Ectodermal cell (in vitro differentiated cells): ENCODE results near the gene LENG8.
A peak's percentile ranks its signal among the peaks of the same experiment; 100 is the strongest.
"Not testable (repeated sequence)": the region's sequence is repeated elsewhere in the genome, so short reads cannot be mapped to it uniquely, and the experiment has no call there.

ENCODE experiments used
- H3K27ac ChIP-seq: 2 replicates; pipeline ENCODE4 v1.7.0; 2013; ENCODE audit warnings: mild to moderate bottlenecking, low read depth, low read length; ENCODE audit not compliant: insufficient read depth, poor library complexity, severe bottlenecking
- H3K27me3 ChIP-seq: 2 replicates; pipeline ENCODE4 v1.7.0; 2013; ENCODE audit warnings: mild to moderate bottlenecking, low read length; ENCODE audit not compliant: insufficient read depth, control insufficient read depth, poor library complexity, severe bottlenecking
- H3K36me3 ChIP-seq: one replicate; pipeline ENCODE4 v1.7.0; 2013; ENCODE audit warnings: low read length; ENCODE audit not compliant: control insufficient read depth, insufficient read depth
- H3K4me1 ChIP-seq: one replicate; pipeline ENCODE4 v1.7.0; 2013; ENCODE audit warnings: low read length; ENCODE audit not compliant: control insufficient read depth, insufficient read depth
- H3K4me3 ChIP-seq: 2 replicates; pipeline ENCODE4 v1.7.0; 2013; ENCODE audit warnings: low read depth, low read length, control low read depth; ENCODE audit not compliant: insufficient read depth
- H3K9me3 ChIP-seq: 2 replicates; pipeline ENCODE4 v1.7.0; 2013; ENCODE audit warnings: mild to moderate bottlenecking, low read length, moderate library complexity; ENCODE audit not compliant: control insufficient read depth
- WGBS, 2 experiments: methylation state at CpG; one replicate each; pipeline ENCODE4 v1.1.7; 2013; ENCODE audit warnings: missing lambda C conversion rate in 2 of 2; 5-methylcytosine and 5-hydroxymethylcytosine counted together

The LENG8 gene

DNA sequence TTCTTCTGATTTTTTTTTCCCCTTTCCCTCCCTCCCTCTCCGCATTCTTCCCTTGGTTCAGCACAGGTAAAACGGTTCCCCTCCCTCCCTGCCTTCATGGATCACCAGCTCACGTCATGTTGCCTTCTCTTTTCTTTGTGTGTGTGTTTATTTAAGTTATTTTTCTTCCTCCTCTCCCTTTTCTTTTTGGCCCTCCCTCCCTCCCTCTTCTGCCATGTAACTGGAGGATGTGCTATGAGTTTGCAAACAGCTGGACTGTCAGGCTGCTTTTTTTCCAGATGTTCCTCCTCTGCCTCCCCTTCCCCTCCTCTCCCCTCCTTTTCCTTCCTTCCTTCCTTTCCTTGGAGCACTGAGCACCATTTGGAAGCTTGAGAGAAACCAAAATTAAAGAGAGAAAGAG lies 12.6 kb downstream of the LENG8 start:
- Histone ChIP-seq H3K27ac (no peak overlapping the region), H3K4me3 (no peak overlapping the region), H3K9me3 (no peaks in the 10 kb centered on the region), H3K4me1 (no peaks in the 10 kb centered on the region), H3K27me3 (peaks cover 18% of the 10 kb centered on the region), H3K36me3 (peaks cover 48% of the 10 kb centered on the region)
- WGBS, 2 experiments, result 70 to 81% methylated on average over 2 of the region's 3 CpGs

DNA sequence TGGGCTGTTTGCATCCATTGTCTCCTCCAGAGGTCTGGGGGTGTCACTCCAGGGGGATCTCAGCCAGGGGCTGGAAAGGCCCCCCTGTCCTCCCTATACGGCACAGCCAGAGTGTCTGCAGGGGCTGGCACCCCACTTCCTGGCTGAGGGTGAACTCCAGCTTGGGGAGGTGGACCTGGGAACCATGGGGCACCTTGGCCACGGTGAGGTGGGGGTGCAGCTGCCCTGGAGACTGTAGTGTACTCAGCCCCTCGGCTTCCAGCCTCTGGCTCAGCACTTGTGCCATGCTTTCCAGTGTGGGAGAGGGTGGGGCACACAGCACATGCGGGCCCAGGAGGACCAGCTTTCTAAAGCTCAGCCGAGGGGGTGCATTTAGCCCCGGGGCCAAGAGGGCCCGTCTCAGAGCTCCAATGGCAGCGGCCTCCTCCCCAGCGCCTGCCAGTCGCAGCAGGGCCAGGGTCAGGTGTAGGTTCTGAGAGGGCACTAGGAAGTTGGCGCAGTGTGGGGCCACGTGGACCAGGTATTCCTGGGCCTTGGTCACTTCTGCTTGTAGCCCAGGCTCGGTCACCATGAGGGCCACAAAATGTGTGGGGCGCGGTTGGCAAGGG lies 13.2 kb downstream of the LENG8 start:
- WGBS, 2 experiments, result 92 to 94% methylated on average over 15 of the region's 15 CpGs
- Histone ChIP-seq H3K36me3 (peaks cover 42% of the 10 kb centered on the region), H3K4me3 (peak overlapping the region; percentile 51), H3K4me1 (no peaks in the 10 kb centered on the region), H3K27me3 (peaks cover 18% of the 10 kb centered on the region), H3K27ac (no peak overlapping the region), H3K9me3 (no peaks in the 10 kb centered on the region)

DNA sequence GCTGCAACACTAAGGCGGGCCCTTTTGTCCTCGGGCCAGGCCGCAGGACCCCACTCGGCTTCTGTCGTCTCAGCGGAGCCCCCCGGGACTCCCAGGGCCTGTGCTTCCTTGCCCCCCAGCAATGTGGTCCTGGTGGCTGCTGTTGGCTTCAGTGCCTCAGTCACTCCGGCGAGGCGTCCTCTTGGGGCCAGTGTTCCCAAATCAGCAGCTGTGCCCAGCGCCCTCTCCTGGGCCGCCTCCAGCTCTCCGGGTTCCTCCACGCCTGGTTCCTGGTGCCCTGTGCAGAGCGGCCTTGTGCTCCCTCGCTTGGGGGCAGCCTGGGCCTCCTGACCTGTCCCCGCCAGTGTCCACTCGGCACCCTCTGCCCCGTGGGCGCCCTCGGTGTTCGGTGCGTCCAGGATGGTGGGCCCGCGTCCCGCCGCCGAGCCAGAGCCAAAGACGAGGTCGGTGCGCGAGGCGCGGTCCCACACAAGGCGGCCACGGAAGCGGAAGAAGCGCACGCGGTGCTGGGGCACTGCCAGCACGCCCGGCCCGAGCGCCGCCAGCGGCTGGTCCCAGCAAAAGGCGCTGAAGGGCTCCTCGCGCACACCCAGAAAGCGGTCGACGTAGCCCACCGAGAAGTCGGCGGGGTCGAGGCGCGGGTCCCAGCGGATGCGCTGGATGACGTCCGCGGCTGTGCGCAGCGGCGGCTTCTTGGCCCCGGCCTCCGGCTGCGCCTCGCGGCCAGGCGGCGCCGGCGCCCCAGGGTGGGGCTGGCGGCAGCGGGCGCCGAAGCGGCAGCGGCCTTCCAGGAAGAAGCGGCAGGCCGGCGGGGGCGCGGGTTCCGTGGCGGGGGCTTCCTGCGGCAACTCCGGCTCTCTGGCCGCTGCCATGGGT lies 13.9 kb downstream of the LENG8 start:
- WGBS, 2 experiments, result 10% methylated on average over 91 of the region's 91 CpGs
- Histone ChIP-seq H3K4me3 (peak overlapping the region; percentile 51), H3K27ac (peak overlapping the region; percentile 55)

DNA sequence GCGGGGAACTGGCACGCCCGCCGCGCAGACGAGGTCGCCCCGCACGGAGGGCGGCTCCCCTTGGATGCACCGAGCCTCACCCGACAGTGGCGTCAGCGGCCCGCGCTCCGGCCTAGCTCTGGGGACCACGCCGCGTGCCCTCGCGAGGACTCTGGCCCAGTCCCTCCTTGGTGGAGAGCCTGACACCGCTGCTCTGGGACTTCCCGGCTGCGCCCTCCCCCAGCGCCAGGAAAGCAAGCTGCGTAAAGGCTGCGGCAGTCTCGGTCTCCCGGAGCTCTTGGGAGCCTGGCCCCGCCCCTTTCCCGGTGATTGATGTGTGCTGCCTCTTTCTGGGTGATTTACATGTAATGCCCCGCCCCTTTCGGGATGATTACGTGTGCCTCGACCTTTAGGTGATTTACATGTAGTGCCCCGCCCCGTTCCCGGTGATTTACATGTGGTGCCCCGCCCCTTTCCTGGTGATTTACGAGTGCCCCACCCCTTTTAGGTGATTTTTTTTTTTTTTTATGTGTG lies 14.6 kb downstream of the LENG8 start, which contains the start of gene LENG9:
Gene LENG9, minus strand, starts transcription at position 248 of the 513 bp plus-strand sequence. CDS start 252 bp downstream, outside the sequence.
- Histone ChIP-seq H3K27me3 (peaks cover 18% of the 10 kb centered on the region), H3K9me3 (no peaks in the 10 kb centered on the region), H3K4me3 (peak within 1 kb of the TSS; percentile 51), H3K36me3 (peaks cover 29% of the 10 kb centered on the region), H3K4me1 (no peaks in the 10 kb centered on the region), H3K27ac (peak within 1 kb of the TSS; percentile 91)
- 0 to 1% methylated on average over 41 of the region's 41 CpGs for WGBS, 2 experiments

More for the DNA sequence above, 13.9 kb downstream of the LENG8 start:
- H3K9me3 ChIP-seq, result no peaks in the 10 kb centered on the region
- H3K27me3 ChIP-seq, result peaks cover 18% of the 10 kb centered on the region
- H3K36me3 ChIP-seq, result peaks cover 35% of the 10 kb centered on the region
- H3K4me1 ChIP-seq, result no peaks in the 10 kb centered on the region

DNA sequence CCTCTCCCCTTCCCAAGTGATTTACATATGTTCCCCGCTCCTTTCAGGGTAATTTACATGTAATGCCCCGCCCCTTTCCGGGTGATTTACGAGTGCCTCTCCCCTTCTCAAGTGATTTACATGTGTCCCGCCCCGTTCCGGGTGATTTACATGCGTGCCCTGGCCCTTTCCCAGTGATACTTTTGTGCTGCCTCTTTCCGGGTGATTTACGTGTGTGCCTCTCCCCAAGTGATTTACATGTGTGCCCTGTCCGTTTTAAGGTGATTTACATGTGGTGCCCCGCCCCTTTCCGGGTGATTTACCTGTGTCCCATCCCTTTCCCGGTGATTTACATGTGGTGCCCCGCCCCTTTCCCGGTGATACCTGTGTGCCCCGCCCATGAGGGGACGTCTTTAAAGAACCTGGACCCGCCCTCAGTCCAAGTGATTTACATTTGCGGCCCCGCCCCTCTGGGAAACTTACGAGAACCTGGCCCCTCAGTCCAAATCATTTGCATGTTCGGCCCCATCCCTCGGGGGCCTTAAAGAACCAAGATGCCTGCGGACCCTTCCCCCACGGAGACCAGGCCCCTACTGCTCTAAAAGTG lies 15.1 kb downstream of the LENG8 start:
- 0% methylated on average over 26 of the region's 26 CpGs for WGBS, 2 experiments
- Histone ChIP-seq H3K27me3 (peaks cover 18% of the 10 kb centered on the region), H3K36me3 (peaks cover 23% of the 10 kb centered on the region), H3K9me3 (no peaks in the 10 kb centered on the region), H3K4me1 (no peaks in the 10 kb centered on the region), H3K4me3 (peak overlapping the region; percentile 51), H3K27ac (peak overlapping the region; percentile 91)

DNA sequence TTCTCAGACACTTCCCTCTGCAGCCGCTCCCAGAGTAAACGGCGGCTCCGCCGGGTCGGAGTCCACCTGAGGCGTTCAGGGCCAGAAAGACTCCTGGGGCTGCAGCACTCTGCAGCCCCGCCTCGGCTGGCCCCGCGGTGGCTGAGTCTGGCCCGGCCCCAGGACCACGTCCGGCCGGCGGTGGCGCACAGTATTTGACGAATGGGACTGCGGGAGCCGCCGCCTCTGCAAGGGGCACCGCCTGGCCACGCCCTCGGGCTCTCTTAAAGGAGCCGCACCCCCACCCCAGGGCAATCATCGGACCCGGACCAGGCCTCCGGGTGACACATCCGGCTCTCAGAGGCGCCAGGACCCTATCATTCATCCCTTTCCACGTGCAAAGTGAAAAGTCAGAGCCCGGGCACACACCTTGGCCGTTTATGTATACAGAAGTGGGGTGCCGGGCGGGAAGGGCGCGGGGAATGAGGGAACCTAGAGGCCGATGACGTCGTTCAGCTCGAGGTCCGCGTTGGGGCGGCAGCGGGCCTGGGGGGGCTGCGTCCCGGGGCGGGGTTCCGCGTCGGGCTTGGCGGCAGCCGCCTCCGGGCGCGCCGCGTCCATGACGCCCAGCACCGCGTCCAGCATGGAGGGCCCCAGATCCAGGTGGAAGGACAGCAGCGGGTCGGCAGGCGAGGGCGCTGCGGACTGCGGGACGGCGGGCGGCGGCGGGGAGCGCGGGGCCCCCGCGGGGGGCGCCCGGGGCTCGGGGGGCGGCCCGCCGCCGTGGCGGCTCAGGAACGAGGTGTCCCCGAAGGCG lies 15.8 kb downstream of the LENG8 start:
- Histone ChIP-seq H3K9me3 (no peaks in the 10 kb centered on the region), H3K4me3 (peak overlapping the region; percentile 51), H3K27me3 (peaks cover 25% of the 10 kb centered on the region), H3K4me1 (no peaks in the 10 kb centered on the region), H3K36me3 (peaks cover 18% of the 10 kb centered on the region), H3K27ac (peak overlapping the region; percentile 91)
- WGBS, 2 experiments, result 7 to 8% methylated on average over 87 of the region's 87 CpGs

DNA sequence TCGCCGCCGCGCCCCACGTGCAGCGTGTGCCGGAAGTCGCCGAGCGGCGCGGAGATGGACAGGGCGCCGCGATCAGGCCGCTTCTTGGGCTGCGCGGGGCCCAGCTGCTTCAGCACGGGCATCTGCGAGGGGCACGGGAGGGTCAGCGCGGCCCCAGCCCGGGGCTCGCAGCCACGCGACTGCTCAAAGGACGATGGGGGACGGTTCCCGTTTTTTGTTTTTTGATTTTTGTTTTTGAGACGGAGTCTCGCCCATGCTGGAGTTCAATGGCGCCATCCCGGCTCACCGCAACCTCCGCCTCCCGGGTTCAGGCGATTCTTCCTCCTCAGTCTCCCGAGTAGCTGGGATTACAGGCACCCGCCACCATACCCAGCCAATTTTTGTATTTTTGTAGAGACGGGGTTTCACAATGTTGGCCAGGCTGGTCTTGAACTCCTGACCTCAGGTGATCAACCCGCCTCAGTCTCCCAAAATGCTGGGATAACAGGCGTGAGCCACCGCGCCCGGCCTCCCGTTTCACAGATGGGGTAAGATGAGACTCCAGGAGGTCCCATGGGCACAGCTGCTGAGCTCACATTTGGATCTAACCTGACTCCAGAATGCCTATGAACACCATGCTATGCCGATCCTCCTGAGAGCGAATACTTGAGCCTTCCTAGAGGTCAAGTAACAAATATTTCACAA lies 16.6 kb downstream of the LENG8 start:
- H3K9me3 ChIP-seq, result no peaks in the 10 kb centered on the region
- H3K4me3 ChIP-seq, result no peak overlapping the region
- peaks cover 13% of the 10 kb centered on the region for H3K36me3 ChIP-seq
- H3K4me1 ChIP-seq, result no peaks in the 10 kb centered on the region
- H3K27me3 ChIP-seq, result peaks cover 32% of the 10 kb centered on the region
- WGBS, 2 experiments, result 84 to 87% methylated on average over 49 of the region's 49 CpGs
- H3K27ac ChIP-seq, result no peak overlapping the region

DNA sequence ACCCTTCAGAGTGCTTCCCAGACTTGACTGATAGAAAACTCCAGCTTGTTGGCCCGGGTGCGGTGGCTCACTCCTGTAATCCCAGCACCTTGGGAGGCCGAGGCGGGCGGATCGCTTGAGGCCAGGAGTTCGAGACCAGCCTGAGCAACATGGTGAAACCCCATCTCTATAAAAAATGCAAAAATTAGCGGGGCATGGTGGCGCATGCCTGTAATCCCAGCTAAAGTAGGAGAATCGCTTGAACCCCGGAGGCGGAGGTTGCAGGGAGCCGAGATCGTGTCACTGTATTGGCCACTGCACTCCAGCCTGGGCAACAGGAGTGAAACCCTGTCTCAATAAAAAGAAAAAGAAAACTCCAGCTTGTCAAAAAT lies 17.1 kb downstream of the LENG8 start:
- H3K27me3 ChIP-seq, result peaks cover 38% of the 10 kb centered on the region
- 92% methylated on average over 14 of the region's 14 CpGs for WGBS, 2 experiments
- H3K27ac ChIP-seq, result not testable (repeated sequence)

DNA sequence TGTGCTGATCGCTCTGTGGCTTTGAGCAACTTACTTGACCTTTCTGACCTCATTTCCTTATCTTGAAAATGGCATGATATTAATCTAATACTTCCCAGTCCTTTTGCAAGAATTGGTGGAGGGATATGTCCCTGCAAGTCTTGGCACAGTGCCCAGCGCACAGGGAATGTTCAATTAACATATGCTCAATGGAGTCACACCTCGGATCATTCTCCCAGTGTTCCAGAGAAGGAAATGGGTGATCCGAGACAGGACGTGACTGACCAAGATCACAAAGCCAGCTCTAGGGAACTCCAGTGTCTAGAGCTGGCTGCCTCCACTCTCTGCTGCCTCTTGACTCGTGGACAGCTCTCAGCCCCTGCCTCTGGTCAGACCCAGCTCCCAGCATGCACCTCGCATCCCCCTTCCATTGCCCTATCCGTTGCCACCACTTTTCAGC lies 20.5 kb downstream of the LENG8 start:
- Histone ChIP-seq H3K4me3 (no peak overlapping the region), H3K27ac (no peak overlapping the region), H3K27me3 (peaks cover 37% of the 10 kb centered on the region), H3K4me1 (peaks cover 16% of the 10 kb centered on the region), H3K36me3 (no peaks in the 10 kb centered on the region), H3K9me3 (no peaks in the 10 kb centered on the region)
- WGBS, 2 experiments, result 66 to 71% methylated on average over 8 of the region's 8 CpGs

More for the DNA sequence above, 17.1 kb downstream of the LENG8 start:
- not testable (repeated sequence) for H3K9me3 ChIP-seq, H3K36me3 ChIP-seq, H3K4me3 ChIP-seq, H3K4me1 ChIP-seq
